Measurements from ENCODE around the gene ESR2.

ESR2 gene

DNA sequence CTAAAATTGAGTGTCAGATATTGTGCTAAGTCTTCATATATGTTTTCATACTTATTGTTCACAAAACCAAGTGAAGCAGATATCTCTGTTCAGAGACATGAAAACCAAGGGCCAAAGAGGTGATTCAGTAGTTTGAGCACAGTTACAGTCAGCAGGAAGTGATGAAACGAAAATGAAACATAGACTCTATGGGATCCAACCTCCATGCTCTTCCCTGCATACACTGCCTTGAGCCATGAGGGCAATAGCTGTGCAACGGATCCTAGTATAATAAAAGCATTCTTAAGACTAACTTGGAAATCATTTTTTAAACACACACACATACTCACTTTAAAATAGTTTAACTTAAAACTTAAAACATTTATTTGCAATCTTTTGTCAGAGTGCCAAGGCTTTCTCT is 27.9 kb downstream of the ESR2 start:
- DNase-seq (ENCODE audit: low read depth in 2 of 2) = no peak

DNA sequence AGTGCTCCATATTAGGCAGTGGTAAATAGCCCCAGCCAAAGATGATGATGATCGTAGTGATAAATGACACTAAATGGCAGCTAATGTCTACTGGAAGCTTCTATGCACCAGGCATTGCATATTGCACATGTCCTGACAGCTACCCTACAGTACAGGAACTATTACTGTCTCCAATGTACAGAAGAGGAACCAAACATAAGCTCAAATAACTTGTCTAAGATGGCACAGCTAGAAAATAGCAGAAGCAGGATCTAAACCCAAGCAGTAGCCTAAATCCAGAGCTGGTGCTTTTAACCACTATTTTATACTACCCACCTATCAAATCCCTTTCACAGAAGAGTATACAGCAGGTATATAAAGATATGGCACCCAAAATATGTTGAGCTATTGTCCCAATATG is 28.9 kb downstream of the ESR2 start:
- no peak for DNase-seq (ENCODE audit: low read depth in 2 of 2)

DNA sequence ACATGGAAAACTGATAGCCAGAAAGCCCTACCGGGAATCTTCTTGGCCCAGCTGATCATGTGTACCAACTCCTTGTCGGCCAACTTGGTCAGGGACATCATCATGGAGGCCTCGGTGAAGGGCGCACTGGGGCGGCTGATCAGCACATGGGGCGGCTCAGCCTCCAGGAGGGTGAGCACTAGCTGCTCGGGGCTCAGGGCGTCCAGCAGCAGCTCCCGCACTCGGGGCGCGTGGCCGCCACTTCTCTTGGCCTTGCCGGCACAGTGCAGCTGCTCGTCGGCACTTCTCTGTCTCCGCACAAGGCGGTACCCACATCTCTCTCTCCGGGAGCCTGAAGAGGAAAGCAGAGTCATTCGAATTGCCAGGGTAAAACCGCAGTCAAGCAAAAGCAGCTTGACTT is 33.8 kb downstream of the ESR2 start:
- no peak for DNase-seq (ENCODE audit: low read depth in 2 of 2)

- no peak for DNase-seq (ENCODE audit: low read depth in 2 of 2)
Measured at GRCh38 chr14:64255756-64256155, 38.4 kb downstream of the ESR2 start.

DNA sequence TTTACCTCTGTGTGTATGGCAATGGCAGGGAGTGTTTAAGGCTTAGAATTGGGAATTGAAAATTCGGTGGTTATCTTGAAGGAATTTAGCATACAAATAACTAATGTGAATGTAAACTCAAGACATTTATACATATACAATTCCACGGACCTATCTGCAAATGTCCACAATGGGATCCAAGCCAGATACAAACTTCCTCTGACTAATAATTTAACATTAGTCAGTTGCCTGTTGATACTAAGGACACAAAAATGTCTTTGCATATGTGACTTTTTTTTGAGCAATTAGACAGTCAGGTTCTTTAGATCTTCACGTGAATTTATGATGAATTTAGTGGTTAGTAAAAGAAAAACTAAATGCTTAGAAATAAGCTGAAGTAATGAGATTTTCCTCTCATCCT is 40.5 kb downstream of the ESR2 start:
- no peak for DNase-seq (ENCODE audit: low read depth in 2 of 2)

DNA sequence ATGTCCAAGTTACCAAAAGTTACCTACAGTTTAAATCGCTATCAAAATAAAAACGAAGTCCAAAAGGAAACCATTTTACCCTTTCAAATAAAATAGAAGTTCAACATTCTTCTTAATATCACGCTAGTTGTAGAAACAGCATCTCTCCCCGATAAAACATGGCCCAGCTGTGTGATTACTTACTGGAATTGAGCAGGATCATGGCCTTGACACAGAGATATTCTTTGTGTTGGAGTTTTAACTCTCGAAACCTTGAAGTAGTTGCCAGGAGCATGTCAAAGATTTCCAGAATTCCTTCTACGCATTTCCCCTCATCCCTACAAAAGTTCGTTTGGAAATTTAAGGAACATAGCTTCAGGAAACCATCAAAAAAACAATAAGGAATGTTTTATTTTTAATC is 44.8 kb downstream of the ESR2 start:
- no peak for DNase-seq (ENCODE audit: low read depth in 2 of 2)

GRCh38 chr14:64248689-64249088 is 45.5 kb downstream of the ESR2 start:
- no peak for DNase-seq (ENCODE audit: low read depth in 2 of 2)

DNA sequence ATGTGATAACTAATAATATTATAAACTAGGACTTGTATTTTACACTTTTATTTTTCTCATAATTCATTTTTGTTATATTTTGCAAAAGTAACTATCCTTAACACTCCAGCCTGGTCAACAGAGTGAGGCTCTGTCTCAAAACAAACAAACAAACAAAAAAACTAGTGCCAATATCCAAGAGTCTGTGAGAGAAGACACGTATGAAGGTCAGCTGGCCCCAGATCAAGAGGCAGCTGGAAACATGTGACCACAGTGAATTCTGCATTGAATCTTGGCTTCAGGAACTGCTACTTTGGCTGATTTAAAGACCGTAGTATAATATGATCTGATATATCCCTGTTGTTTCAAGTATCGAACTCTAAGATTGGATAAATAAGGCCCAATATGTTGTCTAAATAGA is 47.0 kb downstream of the ESR2 start:
- DNase-seq (ENCODE audit: low read depth in 2 of 2) = no peak

DNA sequence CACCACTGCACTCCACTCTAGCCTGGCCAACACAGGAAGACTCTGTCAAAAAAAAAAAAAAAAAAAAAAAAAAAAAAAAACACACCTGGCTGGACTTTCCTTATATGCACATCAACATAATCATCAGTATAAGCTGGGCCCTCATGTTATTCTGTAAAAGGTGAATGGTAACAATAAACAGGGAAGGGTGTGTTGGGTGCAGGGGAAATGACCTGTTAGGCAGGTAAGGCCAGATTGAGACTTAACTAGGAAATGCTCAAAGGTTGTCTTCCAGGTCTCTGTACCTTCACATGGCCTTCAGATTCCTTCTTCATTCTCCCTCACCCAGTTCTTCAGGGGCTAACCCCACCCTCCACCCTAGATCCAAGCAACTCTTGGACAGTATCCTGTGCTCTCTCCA is 47.5 kb downstream of the ESR2 start:
- DNase-seq (ENCODE audit: low read depth in 2 of 2) = no peak

GRCh38 chr14:64245491-64245890 is 48.7 kb downstream of the ESR2 start:
- no peak for DNase-seq (ENCODE audit: low read depth in 2 of 2)

DNA sequence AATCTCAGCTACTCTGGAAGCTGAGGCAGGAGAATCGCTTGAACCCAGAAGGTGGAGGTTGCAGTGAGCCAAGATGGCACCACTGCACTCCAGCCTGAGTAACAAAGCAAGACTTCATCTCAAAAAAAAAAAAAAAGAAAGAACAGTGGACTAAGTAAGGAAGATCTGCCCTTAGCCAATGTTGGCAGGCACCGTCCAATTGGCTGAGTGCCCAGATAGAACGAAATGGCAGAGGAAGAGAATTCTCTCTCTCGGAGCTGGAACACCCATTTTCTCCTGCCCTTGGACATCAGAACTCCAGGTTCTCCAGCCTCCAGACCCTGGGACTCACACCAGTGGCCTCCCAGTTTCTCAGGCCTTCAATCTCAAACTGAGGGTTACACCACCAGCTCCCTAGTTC is 49.9 kb downstream of the ESR2 start:
- DNase-seq (ENCODE audit: low read depth in 2 of 2) = no peak

DNA sequence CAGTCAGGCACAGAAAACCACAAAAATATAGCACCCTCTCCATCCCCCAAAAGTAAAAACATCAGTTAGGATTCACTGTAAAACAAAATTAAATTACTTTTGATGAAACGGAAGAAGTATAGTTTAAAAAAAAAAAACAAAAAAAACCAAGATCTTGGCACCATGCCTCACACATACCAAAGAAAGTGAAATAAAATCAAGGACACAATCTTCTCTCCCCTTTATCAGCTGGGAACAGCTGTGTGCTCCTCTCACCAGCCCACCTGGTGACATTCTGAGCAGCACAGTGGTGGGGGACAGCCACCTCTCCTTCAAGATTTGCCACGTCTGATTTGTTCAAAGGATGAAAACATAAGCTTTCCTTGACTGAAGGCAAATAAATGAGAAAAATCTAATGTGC is 55.5 kb downstream of the ESR2 start:
- DNase-seq (ENCODE audit: low read depth in 2 of 2) = no peak

GRCh38 chr14:64238049-64238448 is 56.1 kb downstream of the ESR2 start:
- no peak for DNase-seq (ENCODE audit: low read depth in 2 of 2)

GRCh38 chr14:64235652-64236640 is 58.2 kb downstream of the ESR2 start:
- no peak for DNase-seq (ENCODE audit: low read depth in 2 of 2)

DNA sequence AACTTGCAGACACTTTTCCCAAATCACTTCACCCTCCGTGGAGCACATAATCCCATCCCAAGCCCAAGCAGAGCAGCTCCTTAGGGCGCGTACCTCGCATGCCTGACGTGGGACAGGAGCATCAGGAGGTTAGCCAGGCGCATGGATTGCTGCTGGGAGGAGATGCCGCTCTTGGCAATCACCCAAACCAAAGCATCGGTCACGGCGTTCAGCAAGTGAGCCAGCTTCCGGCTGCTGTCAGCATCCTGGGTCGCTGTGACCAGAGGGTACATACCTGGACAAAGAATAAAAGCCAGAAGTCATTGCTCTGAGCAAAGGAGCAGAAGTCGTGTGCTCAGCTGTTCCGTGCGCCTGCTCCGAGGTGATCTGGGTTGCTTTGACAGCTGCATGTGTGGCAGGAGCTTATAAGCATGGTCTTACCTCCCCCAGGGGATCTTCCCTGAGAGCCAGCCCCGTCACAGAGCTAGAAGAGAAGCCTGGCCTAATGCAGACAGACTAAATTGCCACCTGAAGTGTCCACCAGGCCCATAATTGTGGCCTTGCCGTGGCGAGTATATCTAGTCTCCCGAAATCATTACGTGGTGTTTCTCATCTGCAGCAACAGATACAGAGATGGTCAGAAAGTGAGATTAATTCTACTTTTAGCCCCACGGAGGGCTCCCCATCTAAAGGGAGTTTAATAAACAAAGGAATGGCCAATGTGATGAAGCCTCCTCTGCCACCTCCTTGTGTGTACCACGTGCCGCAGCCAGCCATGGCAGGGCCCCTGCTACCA is 59.1 kb downstream of the ESR2 start:
- DNase-seq (ENCODE audit: low read depth in 2 of 2) = no peak

- DNase-seq (ENCODE audit: low read depth in 2 of 2) = no peak
Measured at GRCh38 chr14:64233531-64234190, 60.5 kb downstream of the ESR2 start.

- no peak for DNase-seq (ENCODE audit: low read depth in 2 of 2)
Measured at GRCh38 chr14:64232944-64233343, 61.2 kb downstream of the ESR2 start.

GRCh38 chr14:64232095-64232838 is 61.9 kb downstream of the ESR2 start:
- no peak for DNase-seq (ENCODE audit: low read depth in 2 of 2)

GRCh38 chr14:64229489-64229888 is 64.7 kb downstream of the ESR2 start:
- DNase-seq (ENCODE audit: low read depth in 2 of 2) = no peak

DNA sequence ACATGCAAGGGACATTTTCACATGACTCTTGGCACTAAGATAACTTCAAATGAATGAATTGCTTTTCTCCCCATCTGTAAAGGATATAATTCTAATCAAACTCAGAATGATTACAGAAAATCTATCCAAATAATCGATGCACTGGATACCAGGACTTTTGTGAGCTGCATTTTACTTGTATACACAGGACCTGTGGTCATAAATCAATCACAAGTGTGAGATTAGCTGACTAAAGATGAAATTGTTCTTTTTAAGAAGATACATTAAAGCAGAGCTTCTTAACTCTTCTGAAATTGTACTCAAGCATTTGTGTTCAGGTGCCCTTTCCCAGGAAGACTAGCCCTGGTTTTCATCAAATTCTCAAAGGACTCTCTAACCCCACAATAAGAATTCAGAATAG is 66.3 kb downstream of the ESR2 start:
- DNase-seq (ENCODE audit: low read depth in 2 of 2) = no peak

DNA sequence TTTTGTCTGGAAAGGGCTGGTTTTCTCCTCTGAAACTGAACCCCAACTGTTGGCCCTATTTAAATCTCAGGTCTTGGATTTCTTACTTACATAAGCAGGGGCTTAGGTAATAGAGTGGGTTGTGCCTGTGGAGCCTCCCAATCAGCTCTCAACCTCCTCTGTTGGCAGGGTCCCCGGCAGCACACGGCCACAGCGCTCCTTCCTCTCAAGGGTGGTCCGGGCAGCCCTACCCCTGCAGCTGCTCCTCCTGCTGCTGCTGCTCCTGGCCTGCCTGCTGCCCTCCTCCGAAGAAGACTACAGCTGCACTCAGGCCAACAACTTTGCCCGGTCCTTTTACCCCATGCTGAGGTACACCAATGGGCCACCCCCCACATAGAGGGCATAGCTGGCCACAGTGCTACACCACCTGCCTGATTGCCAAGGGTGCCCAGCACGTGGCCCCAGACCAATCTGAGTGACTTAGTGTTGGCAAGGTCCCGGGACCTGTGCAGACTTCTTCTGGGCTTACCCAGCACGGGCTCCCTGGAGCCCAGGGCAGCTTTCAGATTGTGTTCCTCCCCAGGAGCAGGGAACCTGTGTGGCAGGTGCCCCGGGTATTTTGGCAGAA is 68.9 kb downstream of the ESR2 start:
- no peak for DNase-seq (ENCODE audit: low read depth in 2 of 2)
